GM12878 (cell line): ENCODE measurements around the gene SPOCD1. TPM values are rescaled to one million over a fixed set of nuclear protein-coding genes. Genes with fewer than 3 reads are reported as not detected.

Source experiments
- ATAC-seq: fragments of 200-7000 bp; cut with Tn5 transposase; 3 replicates; pipeline ENCODE4 v1.9.1; 2020; ENCODE audit warnings: mild to moderate bottlenecking, moderate library complexity
- BruUV-seq: library from RNA; stranded (reverse); fragments of 400-500 nt; replicated peaks from 2 replicates; lab custom pipeline; 2021; lab: Mats Ljungman, UMichigan
- CTCF ChIA-PET: fragments of 300-600 bp; sonication (Branson Sonifier 250); formaldehyde crosslinking; extraction: SDS; loops from one replicate; lab custom pipeline; 2021; ENCODE audit warnings: inconsistent platforms; lab: Yijun Ruan, JAX
- POLR2A ChIA-PET: fragments of 350-600 bp; formaldehyde crosslinking; extraction: SDS; loops from one replicate; lab custom pipeline; 2021; ENCODE audit warnings: inconsistent platforms; lab: Charles Lee
- RAD21 ChIA-PET: fragments of 300-600 bp; sonication (Branson Sonifier 250); formaldehyde crosslinking; loops from one replicate; lab custom pipeline; 2023; ENCODE audit warnings: antibody characterized with exemption; ENCODE audit not compliant: unreplicated experiment; lab: Charles Lee
- SMC1A ChIA-PET: fragments of 300-600 bp; sonication (Branson Sonifier 250); formaldehyde crosslinking; loops from one replicate; lab custom pipeline; 2023; ENCODE audit not compliant: unreplicated experiment, uncharacterized antibody; lab: Charles Lee
- DNase-seq: peaks from one replicate; pipeline ENCODE4 v3.0.0-alpha.2; 2011; ENCODE audit warnings: low read depth, low spot score
- FAIRE-seq: peaks from 3 replicates; lab custom pipeline; 2011; peaks lifted over from hg19 to GRCh38; lab: Jason Lieb, UNC
- H2AFZ ChIP-seq: 2 replicates; pipeline ENCODE4 v1.6.0; 2011; ENCODE audit warnings: low read depth, low read length, control low read depth; ENCODE audit not compliant: control insufficient read depth
- H3K27ac ChIP-seq: 2 replicates; pipeline ENCODE4 v1.5.1; 2011; ENCODE audit warnings: control low read depth; ENCODE audit not compliant: control insufficient read depth, insufficient read depth
- H3K27me3 ChIP-seq, 2 experiments: replicated peaks in 1 of 2; 2 replicates each; pipeline versions ENCODE4 v1.6.0 to v1.6.1; 2011; ENCODE audit warnings: low read length in 1 of 2; ENCODE audit not compliant: control insufficient read depth in 2 of 2, insufficient read depth in 2 of 2
- H3K36me3 ChIP-seq, 2 experiments: 2 replicates each; pipeline ENCODE4 v1.5.1; 2011; ENCODE audit warnings: low read length in 1 of 2; ENCODE audit not compliant: control insufficient read depth in 2 of 2, insufficient read depth in 2 of 2
- H3K4me1 ChIP-seq: 2 replicates; pipeline ENCODE4 v1.6.1; 2011; ENCODE audit warnings: mild to moderate bottlenecking, low read length, moderate library complexity, mixed read lengths; ENCODE audit not compliant: control insufficient read depth, insufficient read depth
- H3K4me2 ChIP-seq: 2 replicates; pipeline ENCODE4 v1.6.0; 2011; ENCODE audit warnings: control low read depth; ENCODE audit not compliant: control insufficient read depth, insufficient read depth
- H3K4me3 ChIP-seq: fragments of 200-600 bp; sonication (generic); 2 replicates; pipeline ENCODE4 v1.5.1; 2016
- H3K79me2 ChIP-seq: 2 replicates; pipeline ENCODE4 v1.6.0; 2011; ENCODE audit warnings: low read length; ENCODE audit not compliant: control insufficient read depth, insufficient read depth
- H3K9ac ChIP-seq: 2 replicates; pipeline ENCODE4 v1.8.0; 2011; ENCODE audit warnings: low read length, control low read depth, mixed read lengths; ENCODE audit not compliant: control insufficient read depth, insufficient read depth
- H3K9me3 ChIP-seq: replicated peaks from 3 replicates; pipeline ENCODE4 v1.5.1; 2011; ENCODE audit warnings: mild to moderate bottlenecking, low read length; ENCODE audit not compliant: control insufficient read depth, insufficient read depth
- H4K20me1 ChIP-seq: 2 replicates; pipeline ENCODE4 v1.6.0; 2011; ENCODE audit not compliant: control insufficient read depth, insufficient read depth
- BCL11A ChIP-seq: IDR thresholded peaks from 2 replicates; pipeline ENCODE4 v1.6.1; 2011; ENCODE audit warnings: low read depth, low read length
- CBX3 ChIP-seq: fragments of 200-600 bp; sonication (generic); IDR thresholded peaks from 2 replicates; pipeline ENCODE4 v1.6.1; 2016; ENCODE audit warnings: low read depth, borderline replicate concordance
- DPF2 ChIP-seq: fragments of 450-650 bp; IDR thresholded peaks from 2 replicates; pipeline ENCODE4 v1.6.1; 2017; ENCODE audit warnings: mild to moderate bottlenecking
- EED ChIP-seq: sonication (generic); IDR thresholded peaks from 2 replicates; pipeline ENCODE4 v1.6.1; 2016; ENCODE audit warnings: antibody characterized with exemption, low read depth
- HCFC1 ChIP-seq: fragments of 150-350 bp; IDR thresholded peaks from 2 replicates; pipeline ENCODE4 v1.6.1; 2014; ENCODE audit warnings: low read length
- IRF5 ChIP-seq: fragments of 450-650 bp; IDR thresholded peaks from 2 replicates; pipeline ENCODE4 v1.6.1; 2017; ENCODE audit warnings: borderline replicate concordance
- MLLT1 ChIP-seq: fragments of 450-650 bp; IDR thresholded peaks from 2 replicates; pipeline ENCODE4 v1.6.1; 2016; ENCODE audit warnings: mild to moderate bottlenecking
- NR2F1 ChIP-seq: fragments of 450-650 bp; conservative IDR thresholded peaks from 2 replicates; pipeline ENCODE4 v1.6.1; 2017; ENCODE audit warnings: mild to moderate bottlenecking
- POLR2AphosphoS2 ChIP-seq: IDR thresholded peaks from 2 replicates; pipeline ENCODE4 v1.6.1; 2011; ENCODE audit warnings: low read depth, mild to moderate bottlenecking, low read length, improper control_type of control experiment, moderate library complexity
- REST ChIP-seq: IDR thresholded peaks from 2 replicates; pipeline ENCODE4 v1.6.1; 2012; ENCODE audit warnings: mild to moderate bottlenecking, low read depth, low read length
- SIX5 ChIP-seq: IDR thresholded peaks from 2 replicates; pipeline ENCODE4 v1.6.1; 2011; ENCODE audit warnings: mild to moderate bottlenecking, low read depth, low read length, moderate library complexity; ENCODE audit not compliant: severe bottlenecking
- SP1 ChIP-seq: IDR thresholded peaks from one replicate; pipeline ENCODE4 v1.6.1; 2011; ENCODE audit warnings: low read depth, low read length
- SRF ChIP-seq, 2 experiments: IDR thresholded peaks; 2 replicates each; pipeline ENCODE4 v1.6.1; 2011; ENCODE audit warnings: low read depth in 2 of 2, low read length in 2 of 2, mild to moderate bottlenecking in 1 of 2, moderate library complexity in 1 of 2
- TBL1XR1 ChIP-seq: IDR thresholded peaks from 2 replicates; pipeline ENCODE4 v1.6.1; 2012; ENCODE audit warnings: low read depth, low read length, improper control_type of control experiment
- WGBS: methylation state at CpG from one replicate; pipeline ENCODE4 v1.1.6; 2016; ENCODE audit warnings: low lambda C conversion rate; ENCODE audit not compliant: insufficient replicate concordance, insufficient coverage; ENCODE audit errors: missing lambda C conversion rate; 5-methylcytosine and 5-hydroxymethylcytosine counted together
- in situ Hi-C: fragments of 300-500 bp; cut with MboI; formaldehyde crosslinking; loops from 9 replicates; pipeline ENCODE4 v1.14.3; 2018; ENCODE audit warnings: mixed read lengths
- intact Hi-C: fragments of 100-400 bp; cut with micrococcal nuclease; formaldehyde crosslinking; loops from one replicate; pipeline ENCODE4 v1.14.2; 2022; ENCODE audit not compliant: unreplicated experiment
- polyA plus RNA-seq, 11 experiments: library from polyadenylated mRNA; depleted of rRNA in 4 of 11; unstranded in 6 of 11; stranded (reverse) in 5 of 11; fragments of >200 nt; fragmentation: Nextera tagmentation in 4 of 11; fragmentation: Illumina TruSeq in 1 of 11; extraction: Ambion mirVana in 4 of 11; extraction: Trizol in 1 of 11; gene quantifications; 1 replicate in 1 of 11; 2 replicates in 10 of 11; pipeline versions ENCODE4 v1.2.1 to v1.2.3, GENCODE V29; 2011 to 2016; ENCODE audit warnings: inconsistent platforms in 2 of 11, missing spikeins in 2 of 11, low read depth in 1 of 11
- total RNA-seq, 4 experiments: library from RNA; depleted of rRNA in 3 of 4; stranded (reverse); fragments of >200 nt in 3 of 4; fragmentation: Illumina TruSeq in 1 of 4; extraction: Trizol in 1 of 4; gene quantifications; 2 replicates each; pipeline versions ENCODE4 v1.2.1 to v1.2.3, GENCODE V29; 2013 to 2021

The SPOCD1 gene
- total and polyA plus RNA-seq, 10 of the 15 experiments (the other 5 are each of a cell fraction or from before 2014, with no cell fraction given): 0.02 to 0.65 (median 0.13) TPM; not detected in 4

- POLR2A ChIA-PET: interaction anchor here (0.6 kb wide), 1 partner anchor 916 kb away, joined by 3 read pairs; no protein-coding TSS in a partner anchor
- FAIRE-seq: no peak
Measured at GRCh38 chr1:31807273-31808048, 8.4 kb downstream of the SPOCD1 start.

More at GRCh38 chr1:31807273-31808048, 8.4 kb downstream of the SPOCD1 start:
- WGBS: 55% methylated on average over 4 of the region's 4 CpGs
- no peak for ATAC-seq
- no peak overlapping the region for H3K4me2 ChIP-seq
- H3K9ac ChIP-seq: no peak overlapping the region
- no peaks in the 10 kb centered on the region for H3K36me3 ChIP-seq
- no peak overlapping the region for H3K4me3 ChIP-seq
- no peak for DNase-seq
- BruUV-seq: no TSS peak
- H4K20me1 ChIP-seq: no peaks in the 10 kb centered on the region
- no peaks in the 10 kb centered on the region for H3K4me1 ChIP-seq
- ChIA-PET SMC1A (interaction anchor here (1.8 kb wide), 1 partner anchor 156 kb away, joined by 6 read pairs; no protein-coding TSS in a partner anchor), CTCF (interaction anchor here (0.8 kb wide), 1 partner anchor 8 kb away, joined by 3 read pairs; the partner anchor contains the start of gene SPOCD1), RAD21 (no interaction called here)
- TF ChIP-seq NR2F1 (no peak), CBX3 (no peak), IRF5 (no peak), POLR2AphosphoS2 (no peak), EED (no peak), HCFC1 (no peak), BCL11A (no peak), SIX5 (no peak), SRF (IDR thresholded peaks at IDR 0.05; ENCODE audit: low read depth in 2 of 2, low read length in 2 of 2) (no peak), DPF2 (no peak), REST (no peak), TBL1XR1 (no peak), MLLT1 (no peak), SP1 (no peak)
- no peak overlapping the region for H2AFZ ChIP-seq
- H3K9me3 ChIP-seq: no peaks in the 10 kb centered on the region
- in situ Hi-C loops (no loop called here), intact Hi-C loops (no loop called here)
- H3K27ac ChIP-seq: no peak overlapping the region
- H3K79me2 ChIP-seq: no peaks in the 10 kb centered on the region
- H3K27me3 ChIP-seq: peaks cover 0 to 1% of the 10 kb centered on the region in 2 experiments; a peak in 1 of 4 replicates
